ENCODE data around the gene POLR2F. TPM values are rescaled to one million over a fixed set of nuclear protein-coding genes. Genes with fewer than 3 reads are reported as not detected.

Gene POLR2F
- total RNA-seq, 1 experiment from 2014 or later, result 141 TPM

DNA sequence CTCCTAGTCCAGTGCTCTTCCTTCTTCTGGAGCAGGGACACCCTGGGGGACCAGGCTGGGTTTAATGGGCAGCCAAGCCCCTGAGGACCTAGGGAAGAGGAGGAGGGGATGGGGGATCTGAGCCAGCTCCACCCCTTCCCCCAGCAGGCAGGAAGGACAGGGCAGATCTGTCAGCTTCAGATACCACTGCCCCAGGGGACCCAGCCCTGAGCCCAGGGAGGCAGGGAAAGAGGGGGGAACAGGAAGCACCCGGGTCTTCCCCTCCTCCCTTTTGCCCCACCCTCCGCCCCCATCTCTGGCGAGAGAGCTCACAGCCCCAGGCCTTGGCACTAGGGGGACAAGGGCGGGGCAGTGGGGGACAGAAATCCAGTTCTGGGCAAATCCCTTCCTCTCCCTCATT, 42.6 kb downstream of the POLR2F start:
- Histone ChIP-seq H3T11ph (ENCODE audit: low read length) (no peak overlapping the region), H2BK12ac (ENCODE audit: insufficient read length, low read depth, low read length) (no peak overlapping the region), H3K4ac (ENCODE audit: low read depth, low read length) (no peak overlapping the region), H4K20me1 (ENCODE audit: control insufficient read depth, insufficient read depth, insufficient read length) (no peaks in the 10 kb centered on the region), H2BK15ac (ENCODE audit: low read depth, low read length) (no peak overlapping the region), H3K18ac (ENCODE audit: insufficient read length, low read depth, low read length) (no peak overlapping the region), H2BK120ac (ENCODE audit: low read depth, low read length, poor library complexity, severe bottlenecking) (no peak overlapping the region), H2BK20ac (ENCODE audit: low read depth, low read length, poor library complexity, severe bottlenecking) (no peak overlapping the region), H3K9ac (ENCODE audit: extremely low read depth, insufficient read length, low read length) (no peak overlapping the region), H3K56ac (ENCODE audit: insufficient read length, low read depth, low read length) (no peak overlapping the region), H3K14ac (ENCODE audit: insufficient read depth, low read length) (no peak overlapping the region), H4K5ac (ENCODE audit: insufficient read length, low read depth, low read length) (no peak overlapping the region), H3K23me2 (ENCODE audit: insufficient read length, low read depth, low read length, poor library complexity, severe bottlenecking) (no peaks in the 10 kb centered on the region), H3K23ac (ENCODE audit: insufficient read length, low read depth, low read length) (no peak overlapping the region), H3K79me2 (ENCODE audit: insufficient read depth, low read length) (no peaks in the 10 kb centered on the region), H4K91ac (ENCODE audit: insufficient read length, low read depth, low read length) (no peak overlapping the region), H4K8ac (replicated peaks; ENCODE audit: insufficient read length, low read depth, low read length) (no peak overlapping the region), H3K9me3 (ENCODE audit: control insufficient read depth, low read depth, low read length) (no peaks in the 10 kb centered on the region), H2AK5ac (ENCODE audit: insufficient read length, low read length) (no peak overlapping the region), H3K4me1 (ENCODE audit: insufficient read depth, low read length) (peaks cover 3% of the 10 kb centered on the region; the same call in 1 of the 2 replicates), H3K79me1 (ENCODE audit: insufficient read depth, low read depth, low read length, poor library complexity, severe bottlenecking) (no peaks in the 10 kb centered on the region), H3K27ac (ENCODE audit: insufficient read length, low read depth, low read length) (no peak overlapping the region), H3K27me3 (ENCODE audit: insufficient read depth, low read length) (no peaks in the 10 kb centered on the region), H3K4me2 (ENCODE audit: insufficient read depth, insufficient read length, low read length) (no peak overlapping the region), H2AFZ (ENCODE audit: low read length) (no peak overlapping the region), H2BK5ac (ENCODE audit: insufficient read length, low read length) (no peak overlapping the region)
- Mint-ChIP-seq H3K4me1 (peaks cover 22 to 42% of the 10 kb centered on the region in 2 experiments), H3K27ac (no peak overlapping the region; a peak in 1 of 7 replicates), H3K27me3 (ENCODE audit: low read depth) (peaks cover 12% of the 10 kb centered on the region), H3K36me3 (ENCODE audit: insufficient read depth in 1 of 3, low read depth in 3 of 3) (no peaks in the 10 kb centered on the region), H3K9me3 (no peaks in the 10 kb centered on the region), H3K4me3 (no peak overlapping the region; a peak in 1 of 5 replicates)
- DNase-seq, result no peak
- TF ChIP-seq, protein P1, sequence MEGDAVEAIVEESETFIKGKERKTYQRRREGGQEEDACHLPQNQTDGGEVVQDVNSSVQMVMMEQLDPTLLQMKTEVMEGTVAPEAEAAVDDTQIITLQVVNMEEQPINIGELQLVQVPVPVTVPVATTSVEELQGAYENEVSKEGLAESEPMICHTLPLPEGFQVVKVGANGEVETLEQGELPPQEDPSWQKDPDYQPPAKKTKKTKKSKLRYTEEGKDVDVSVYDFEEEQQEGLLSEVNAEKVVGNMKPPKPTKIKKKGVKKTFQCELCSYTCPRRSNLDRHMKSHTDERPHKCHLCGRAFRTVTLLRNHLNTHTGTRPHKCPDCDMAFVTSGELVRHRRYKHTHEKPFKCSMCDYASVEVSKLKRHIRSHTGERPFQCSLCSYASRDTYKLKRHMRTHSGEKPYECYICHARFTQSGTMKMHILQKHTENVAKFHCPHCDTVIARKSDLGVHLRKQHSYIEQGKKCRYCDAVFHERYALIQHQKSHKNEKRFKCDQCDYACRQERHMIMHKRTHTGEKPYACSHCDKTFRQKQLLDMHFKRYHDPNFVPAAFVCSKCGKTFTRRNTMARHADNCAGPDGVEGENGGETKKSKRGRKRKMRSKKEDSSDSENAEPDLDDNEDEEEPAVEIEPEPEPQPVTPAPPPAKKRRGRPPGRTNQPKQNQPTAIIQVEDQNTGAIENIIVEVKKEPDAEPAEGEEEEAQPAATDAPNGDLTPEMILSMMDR (conservative IDR thresholded peaks at IDR 0.05), result no peak
- WGBS (ENCODE audit: extremely low coverage, insufficient read length, low lambda C conversion rate), result no CpG with 5 or more reads among the region's 4 CpGs

Measured in H9 (cell line).